ENCODE data around the gene FBXO7.

Gene FBXO7

GRCh38 chr22:32546935-32547334 is 72.3 kb downstream of the FBXO7 start:
- TF ChIP-seq REST (IDR thresholded peaks at IDR 0.05; ENCODE audit: insufficient read depth in 1 of 2, low read depth in 2 of 2, low read length in 2 of 2) (no peak), TAF1 (IDR thresholded peaks at IDR 0.05; ENCODE audit: borderline replicate concordance, insufficient read depth, low read length) (no peak), FOXP2 (optimal IDR thresholded peaks at IDR 0.05; ENCODE audit: borderline replicate concordance, extremely low read depth, extremely low read length, insufficient read depth) (no peak), SIN3A (IDR thresholded peaks at IDR 0.05; ENCODE audit: borderline replicate concordance, insufficient read depth, low read length) (no peak), POLR2AphosphoS5 (IDR thresholded peaks at IDR 0.05; ENCODE audit: low read depth, low read length) (no peak)

- TF ChIP-seq FOXP2 (optimal IDR thresholded peaks at IDR 0.05; ENCODE audit: borderline replicate concordance, extremely low read depth, extremely low read length, insufficient read depth): no peak
- no peak for TF ChIP-seq TAF1 (IDR thresholded peaks at IDR 0.05; ENCODE audit: borderline replicate concordance, insufficient read depth, low read length)
Measured at GRCh38 chr22:32548039-32548438, 73.4 kb downstream of the FBXO7 start.
